Activated T-cell treated with anti-CD3 and anti-CD28 coated beads for 4 hours (primary cell): ENCODE data around the gene S100P.

Source experiments
- DNase-seq: peaks from one replicate; pipeline ENCODE4 v3.0.0-alpha.2; 2020

S100P gene

GRCh38 chr4:6673660-6674499, 19.8 kb upstream of the S100P start:
- peak; percentile 87 for DNase-seq

GRCh38 chr4:6674500-6675149, 19.1 kb upstream of the S100P start:
- peak; percentile 64 for DNase-seq

- DNase-seq = no peak
These were observed 16.7 kb upstream of the S100P start for GRCh38 chr4:6676722-6677558.

- DNase-seq = no peak
These were observed 13.2 kb upstream of the S100P start for GRCh38 chr4:6680372-6681034.

- DNase-seq = no peak
These were observed 12.5 kb upstream of the S100P start for GRCh38 chr4:6681191-6681590.

- DNase-seq = no peak
These were observed 10.7 kb upstream of the S100P start for GRCh38 chr4:6682862-6683590.

- DNase-seq = no peak
These were observed 9.0 kb upstream of the S100P start for GRCh38 chr4:6684656-6685055.

GRCh38 chr4:6686104-6686787, 7.4 kb upstream of the S100P start:
- no peak for DNase-seq

GRCh38 chr4:6687947-6688878, 5.5 kb upstream of the S100P start:
- no peak for DNase-seq

- peak; percentile 54 for DNase-seq
These were observed 4.7 kb upstream of the S100P start for GRCh38 chr4:6688879-6689505.

- no peak for DNase-seq
These were observed 4.1 kb upstream of the S100P start for GRCh38 chr4:6689506-6689960.

GRCh38 chr4:6692379-6692778, 1.3 kb upstream of the S100P start:
- DNase-seq = no peak

GRCh38 chr4:6692806-6693205, 872 bp upstream of the S100P start:
- DNase-seq = no peak

- no peak for DNase-seq
These were observed 661 bp downstream of the S100P start for GRCh38 chr4:6694177-6694901.

GRCh38 chr4:6695660-6696610, 2.3 kb downstream of the S100P start:
- DNase-seq = no peak

- DNase-seq = no peak
These were observed 2.9 kb downstream of the S100P start for GRCh38 chr4:6696611-6697010.

- DNase-seq = no peak
These were observed 3.5 kb downstream of the S100P start for GRCh38 chr4:6697131-6697530.

- no peak for DNase-seq
These were observed 5.7 kb downstream of the S100P start for GRCh38 chr4:6699388-6699787.
